Measurements from ENCODE around the gene POLR3H. TPM values are rescaled to one million over a fixed set of nuclear protein-coding genes. Genes with fewer than 3 reads are reported as not detected.

POLR3H gene
- total and polyA plus RNA-seq, 10 of the 15 experiments (the other 5 are each of a cell fraction or from before 2014, with no cell fraction given): 3.5 to 62.7 (median 24.6) TPM

GRCh38 chr22:41563051-41563711 is 18.9 kb upstream of the POLR3H start:
- TF ChIP-seq ZBED1 (IDR thresholded peaks at IDR 0.05; ENCODE audit: borderline replicate concordance): no peak
- no peak for TF ChIP-seq GATAD2B (conservative IDR thresholded peaks at IDR 0.05; ENCODE audit: low read depth)
- TF ChIP-seq IKZF1 (conservative IDR thresholded peaks at IDR 0.05): no peak
- no peak for TF ChIP-seq FOXM1 (IDR thresholded peaks at IDR 0.05; ENCODE audit: low read depth, low read length)
- no peak for TF ChIP-seq RELA (IDR thresholded peaks at IDR 0.05; ENCODE audit: borderline replicate concordance, partially characterized antibody)
- TF ChIP-seq YY1 (IDR thresholded peaks at IDR 0.05; ENCODE audit: low read depth, low read length): no peak
- TF ChIP-seq CREM (IDR thresholded peaks at IDR 0.05; ENCODE audit: low read depth): no peak
- TF ChIP-seq SUPT20H (IDR thresholded peaks at IDR 0.05; ENCODE audit: borderline replicate concordance, control insufficient read depth, low read depth, low read length): no peak
- TF ChIP-seq ATF2 (IDR thresholded peaks at IDR 0.05; ENCODE audit: low read length): no peak
- TF ChIP-seq STAT3 (IDR thresholded peaks at IDR 0.05; ENCODE audit: low read depth, low read length): no peak
- TF ChIP-seq E4F1 (IDR thresholded peaks at IDR 0.05; ENCODE audit: borderline replicate concordance, partially characterized antibody): no peak
- TF ChIP-seq EZH2 (IDR thresholded peaks at IDR 0.05; ENCODE audit: borderline replicate concordance, control insufficient read depth, low read depth, low read length): no peak
- no peak for TF ChIP-seq TCF7 (IDR thresholded peaks at IDR 0.05; ENCODE audit: borderline replicate concordance)
- no peak for TF ChIP-seq SMAD1 (IDR thresholded peaks at IDR 0.05; ENCODE audit: low read depth, partially characterized antibody)
- no peak for FAIRE-seq

More at GRCh38 chr22:41563051-41563711, 18.9 kb upstream of the POLR3H start:
- Histone ChIP-seq H4K20me1 (ENCODE audit: control insufficient read depth, insufficient read depth) (no peaks in the 10 kb centered on the region), H2AFZ (ENCODE audit: control insufficient read depth, low read depth, low read length) (no peak overlapping the region), H3K27me3 (replicated peaks in 1 of 2; ENCODE audit: control insufficient read depth in 2 of 2, insufficient read depth in 2 of 2, low read length in 1 of 2) (peaks cover 0 to 5% of the 10 kb centered on the region in 2 experiments; a peak in 3 of 4 replicates), H3K4me1 (ENCODE audit: control insufficient read depth, insufficient read depth, low read length) (no peaks in the 10 kb centered on the region), H3K79me2 (ENCODE audit: control insufficient read depth, insufficient read depth, low read length) (no peaks in the 10 kb centered on the region), H3K4me3 (no peak overlapping the region), H3K9me3 (replicated peaks; ENCODE audit: control insufficient read depth, insufficient read depth, low read length) (no peaks in the 10 kb centered on the region), H3K4me2 (ENCODE audit: control insufficient read depth, insufficient read depth) (no peak overlapping the region), H3K27ac (ENCODE audit: control insufficient read depth, insufficient read depth) (no peak overlapping the region), H3K36me3 (ENCODE audit: control insufficient read depth in 2 of 2, insufficient read depth in 2 of 2, low read length in 1 of 2) (no peaks in the 10 kb centered on the region), H3K9ac (ENCODE audit: control insufficient read depth, insufficient read depth, low read length) (no peak overlapping the region)
- DNase-seq (ENCODE audit: low read depth, low spot score): no peak
- ChIA-PET RAD21 (ENCODE audit: unreplicated experiment) (no interaction called here), POLR2A (no interaction called here), SMC1A (ENCODE audit: uncharacterized antibody, unreplicated experiment) (no interaction called here), CTCF (interaction anchor here (0.7 kb wide), 1 partner anchor 1411 kb away, joined by 3 read pairs; no protein-coding TSS in a partner anchor)
- ATAC-seq: no peak
- intact Hi-C loops (cut with micrococcal nuclease; ENCODE audit: unreplicated experiment) (no loop called here), in situ Hi-C loops (cut with MboI) (no loop called here)
- BruUV-seq (replicated peaks): no TSS peak
- WGBS (ENCODE audit: insufficient coverage, insufficient replicate concordance, low lambda C conversion rate, missing lambda C conversion rate): 56% methylated on average over 10 of the region's 10 CpGs

Data from GM12878 (cell line).